ENCODE results near the gene PPFIBP2.

PPFIBP2 gene

GRCh38 chr11:7640816-7641215, 127.0 kb downstream of the PPFIBP2 start:
- peaks cover 36% of the 10 kb centered on the region for H3K36me3 ChIP-seq (ENCODE audit: control insufficient read depth, insufficient read depth, low read length, severe bottlenecking)
- H3K27me3 ChIP-seq (replicated peaks; ENCODE audit: control insufficient read depth, insufficient read depth, low read length), result no peaks in the 10 kb centered on the region
- H3K9me3 ChIP-seq (ENCODE audit: control insufficient read depth, low read length), result no peaks in the 10 kb centered on the region

GRCh38 chr11:7642747-7643146, 128.9 kb downstream of the PPFIBP2 start:
- H3K4me3 ChIP-seq (ENCODE audit: low read length), result no peak overlapping the region
- H3K27me3 ChIP-seq (replicated peaks; ENCODE audit: control insufficient read depth, insufficient read depth, low read length), result no peaks in the 10 kb centered on the region
- H3K4me1 ChIP-seq (ENCODE audit: control insufficient read depth, insufficient read depth, low read length), result peaks cover 19% of the 10 kb centered on the region
- H3K9me3 ChIP-seq (ENCODE audit: control insufficient read depth, low read length), result no peaks in the 10 kb centered on the region
- no peak for DNase-seq (ENCODE audit: low read depth)
- peaks cover 29% of the 10 kb centered on the region for H3K36me3 ChIP-seq (ENCODE audit: control insufficient read depth, insufficient read depth, low read length, severe bottlenecking)
- H3K9ac ChIP-seq (ENCODE audit: low read length), result no peak overlapping the region

More at GRCh38 chr11:7640816-7641215, 127.0 kb downstream of the PPFIBP2 start:
- H3K4me1 ChIP-seq (ENCODE audit: control insufficient read depth, insufficient read depth, low read length), result peaks cover 25% of the 10 kb centered on the region
- H3K9ac ChIP-seq (ENCODE audit: low read length), result no peak overlapping the region
- H3K4me3 ChIP-seq (ENCODE audit: low read length), result no peak overlapping the region
- no peak for DNase-seq (ENCODE audit: low read depth)

GRCh38 chr11:7643314-7643713, 129.5 kb downstream of the PPFIBP2 start:
- DNase-seq (ENCODE audit: low read depth), result no peak
- Histone ChIP-seq H3K4me1 (ENCODE audit: control insufficient read depth, insufficient read depth, low read length) (peaks cover 14% of the 10 kb centered on the region), H3K36me3 (ENCODE audit: control insufficient read depth, insufficient read depth, low read length, severe bottlenecking) (peaks cover 30% of the 10 kb centered on the region), H3K9me3 (ENCODE audit: control insufficient read depth, low read length) (no peaks in the 10 kb centered on the region), H3K9ac (ENCODE audit: low read length) (no peak overlapping the region), H3K4me3 (ENCODE audit: low read length) (no peak overlapping the region), H3K27me3 (replicated peaks; ENCODE audit: control insufficient read depth, insufficient read depth, low read length) (no peaks in the 10 kb centered on the region)

DNA sequence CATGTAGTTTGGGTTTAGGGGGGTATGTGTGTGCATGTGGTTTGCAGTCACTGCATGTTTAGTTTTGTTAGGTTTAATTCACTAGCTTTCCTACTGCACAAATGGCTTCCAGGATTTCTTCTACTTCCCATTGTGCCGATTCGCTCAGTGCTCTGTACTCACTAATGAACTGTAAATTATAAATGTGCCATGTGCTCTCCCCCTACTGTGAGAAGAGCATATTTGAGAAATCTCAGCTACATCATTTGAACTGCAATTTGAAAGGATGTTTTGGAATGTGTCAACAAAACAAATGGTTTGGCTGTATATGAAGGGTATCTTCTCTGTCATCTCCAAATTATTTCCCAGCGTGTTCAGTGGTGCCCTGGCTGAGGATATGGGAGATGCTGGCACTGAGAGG, 131.4 kb downstream of the PPFIBP2 start:
- H3K4me1 ChIP-seq (ENCODE audit: control insufficient read depth, insufficient read depth, low read length), result no peaks in the 10 kb centered on the region
- peaks cover 49% of the 10 kb centered on the region for H3K36me3 ChIP-seq (ENCODE audit: control insufficient read depth, insufficient read depth, low read length, severe bottlenecking)
- H3K27me3 ChIP-seq (replicated peaks; ENCODE audit: control insufficient read depth, insufficient read depth, low read length), result no peaks in the 10 kb centered on the region
- H3K9ac ChIP-seq (ENCODE audit: low read length), result no peak overlapping the region
- no peaks in the 10 kb centered on the region for H3K9me3 ChIP-seq (ENCODE audit: control insufficient read depth, low read length)
- DNase-seq (ENCODE audit: low read depth), result no peak
- H3K4me3 ChIP-seq (ENCODE audit: low read length), result no peak overlapping the region

DNA sequence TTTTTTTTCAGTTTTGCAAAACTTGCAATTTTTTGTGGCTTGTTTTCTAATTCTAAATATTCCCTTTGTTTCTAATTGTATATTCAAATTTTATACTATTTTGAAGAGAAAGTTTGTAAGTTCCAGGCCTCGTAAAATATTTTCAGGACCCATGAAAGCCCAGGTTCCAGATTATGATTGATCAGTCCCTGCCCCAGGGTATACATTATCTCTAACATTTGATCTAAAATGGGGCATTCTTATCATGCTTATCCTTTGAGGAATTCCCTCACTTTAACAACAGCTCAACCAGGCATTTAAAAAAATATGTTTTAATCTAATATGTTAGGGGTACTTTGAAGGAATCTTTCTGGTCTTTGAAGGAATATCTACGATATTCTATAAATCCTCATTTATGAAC, 133.1 kb downstream of the PPFIBP2 start:
- Histone ChIP-seq H3K9me3 (ENCODE audit: control insufficient read depth, low read length) (no peaks in the 10 kb centered on the region), H3K4me3 (ENCODE audit: low read length) (no peak overlapping the region), H3K4me1 (ENCODE audit: control insufficient read depth, insufficient read depth, low read length) (no peaks in the 10 kb centered on the region), H3K9ac (ENCODE audit: low read length) (no peak overlapping the region), H3K36me3 (ENCODE audit: control insufficient read depth, insufficient read depth, low read length, severe bottlenecking) (peaks cover 49% of the 10 kb centered on the region), H3K27me3 (replicated peaks; ENCODE audit: control insufficient read depth, insufficient read depth, low read length) (no peaks in the 10 kb centered on the region)
- DNase-seq (ENCODE audit: low read depth), result no peak

DNA sequence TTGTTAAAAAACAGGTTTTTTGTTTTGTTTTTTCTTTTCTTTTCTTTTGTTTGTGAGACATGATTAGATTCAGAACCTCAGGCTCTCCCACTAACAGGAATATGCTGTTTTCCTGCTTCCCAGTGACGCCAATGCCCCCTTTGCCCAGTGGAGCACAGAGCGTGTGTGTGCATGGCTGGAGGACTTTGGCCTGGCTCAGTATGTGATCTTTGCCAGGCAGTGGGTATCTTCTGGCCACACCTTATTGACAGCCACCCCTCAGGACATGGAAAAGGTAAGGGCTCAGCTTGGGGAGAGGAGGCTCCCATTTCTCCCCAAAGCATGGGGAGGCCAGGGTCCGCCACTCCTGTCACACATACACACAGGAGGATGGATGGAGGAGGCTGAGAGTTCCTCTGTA, 134.5 kb downstream of the PPFIBP2 start:
- no peak overlapping the region for H3K9ac ChIP-seq (ENCODE audit: low read length)

GRCh38 chr11:7651140-7651551, 137.3 kb downstream of the PPFIBP2 start:
- Histone ChIP-seq H3K36me3 (ENCODE audit: control insufficient read depth, insufficient read depth, low read length, severe bottlenecking) (peaks cover 69% of the 10 kb centered on the region), H3K4me3 (ENCODE audit: low read length) (no peak overlapping the region), H3K9ac (ENCODE audit: low read length) (no peak overlapping the region), H3K4me1 (ENCODE audit: control insufficient read depth, insufficient read depth, low read length) (no peaks in the 10 kb centered on the region), H3K27me3 (replicated peaks; ENCODE audit: control insufficient read depth, insufficient read depth, low read length) (no peaks in the 10 kb centered on the region), H3K9me3 (ENCODE audit: control insufficient read depth, low read length) (no peaks in the 10 kb centered on the region)
- no peak for DNase-seq (ENCODE audit: low read depth)

More for the DNA sequence above, 134.5 kb downstream of the PPFIBP2 start:
- no peak for DNase-seq (ENCODE audit: low read depth)
- no peaks in the 10 kb centered on the region for H3K27me3 ChIP-seq (replicated peaks; ENCODE audit: control insufficient read depth, insufficient read depth, low read length)
- no peaks in the 10 kb centered on the region for H3K9me3 ChIP-seq (ENCODE audit: control insufficient read depth, low read length)
- no peaks in the 10 kb centered on the region for H3K4me1 ChIP-seq (ENCODE audit: control insufficient read depth, insufficient read depth, low read length)
- H3K36me3 ChIP-seq (ENCODE audit: control insufficient read depth, insufficient read depth, low read length, severe bottlenecking), result peaks cover 49% of the 10 kb centered on the region
- H3K4me3 ChIP-seq (ENCODE audit: low read length), result no peak overlapping the region

DNA sequence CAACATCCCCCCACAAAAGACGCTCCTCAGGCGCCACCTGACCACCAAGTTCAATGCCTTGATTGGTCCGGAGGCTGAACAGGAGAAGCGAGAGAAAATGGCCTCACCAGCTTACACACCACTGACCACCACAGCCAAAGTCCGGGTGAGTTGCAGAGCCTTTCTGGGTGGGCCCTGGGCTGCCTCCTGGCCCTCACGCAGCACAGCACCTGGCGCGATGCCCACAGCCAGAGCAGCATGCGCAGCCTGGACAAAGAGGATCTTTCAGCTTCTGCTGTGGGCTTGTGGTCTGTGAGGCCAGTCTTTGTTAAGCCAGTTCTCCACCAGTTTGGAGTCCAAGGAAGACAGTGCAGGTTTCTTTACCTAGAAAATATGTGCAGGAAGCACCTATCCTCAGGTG, 137.9 kb downstream of the PPFIBP2 start:
- Histone ChIP-seq H3K36me3 (ENCODE audit: control insufficient read depth, insufficient read depth, low read length, severe bottlenecking) (peaks cover 69% of the 10 kb centered on the region), H3K9me3 (ENCODE audit: control insufficient read depth, low read length) (no peaks in the 10 kb centered on the region), H3K27me3 (replicated peaks; ENCODE audit: control insufficient read depth, insufficient read depth, low read length) (no peaks in the 10 kb centered on the region), H3K4me3 (ENCODE audit: low read length) (no peak overlapping the region), H3K4me1 (ENCODE audit: control insufficient read depth, insufficient read depth, low read length) (no peaks in the 10 kb centered on the region), H3K9ac (ENCODE audit: low read length) (no peak overlapping the region)
- DNase-seq (ENCODE audit: low read depth), result no peak

DNA sequence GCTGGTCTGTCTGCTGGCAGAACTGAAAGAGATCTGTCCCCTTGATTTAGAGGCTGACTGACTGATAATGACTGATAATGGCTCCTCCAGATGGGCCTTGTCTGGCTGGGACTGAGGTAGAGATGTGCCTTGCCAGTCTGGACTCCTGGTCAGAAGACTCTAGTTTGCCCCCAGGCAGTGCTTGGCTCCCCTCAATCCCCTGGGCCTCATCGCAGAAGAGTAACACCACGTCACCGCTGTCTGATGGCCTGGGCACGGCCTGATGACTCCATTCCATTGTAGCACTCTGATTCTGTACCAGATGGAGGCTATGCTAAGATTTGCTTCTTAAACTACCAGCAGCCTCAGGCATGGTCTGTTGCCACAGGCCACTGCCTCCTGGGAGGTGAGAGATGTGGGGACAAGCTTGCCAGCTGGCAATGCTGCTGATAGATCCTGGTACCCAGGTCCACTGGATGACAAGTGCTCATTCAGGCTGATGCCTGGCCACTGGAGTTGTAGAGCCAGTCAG, 140.5 kb downstream of the PPFIBP2 start:
- Histone ChIP-seq H3K9me3 (ENCODE audit: control insufficient read depth, low read length) (no peaks in the 10 kb centered on the region), H3K27me3 (replicated peaks; ENCODE audit: control insufficient read depth, insufficient read depth, low read length) (no peaks in the 10 kb centered on the region), H3K4me1 (ENCODE audit: control insufficient read depth, insufficient read depth, low read length) (no peaks in the 10 kb centered on the region), H3K4me3 (ENCODE audit: low read length) (no peak overlapping the region), H3K9ac (ENCODE audit: low read length) (no peak overlapping the region), H3K36me3 (ENCODE audit: control insufficient read depth, insufficient read depth, low read length, severe bottlenecking) (peaks cover 59% of the 10 kb centered on the region)
- DNase-seq (ENCODE audit: low read depth), result no peak

DNA sequence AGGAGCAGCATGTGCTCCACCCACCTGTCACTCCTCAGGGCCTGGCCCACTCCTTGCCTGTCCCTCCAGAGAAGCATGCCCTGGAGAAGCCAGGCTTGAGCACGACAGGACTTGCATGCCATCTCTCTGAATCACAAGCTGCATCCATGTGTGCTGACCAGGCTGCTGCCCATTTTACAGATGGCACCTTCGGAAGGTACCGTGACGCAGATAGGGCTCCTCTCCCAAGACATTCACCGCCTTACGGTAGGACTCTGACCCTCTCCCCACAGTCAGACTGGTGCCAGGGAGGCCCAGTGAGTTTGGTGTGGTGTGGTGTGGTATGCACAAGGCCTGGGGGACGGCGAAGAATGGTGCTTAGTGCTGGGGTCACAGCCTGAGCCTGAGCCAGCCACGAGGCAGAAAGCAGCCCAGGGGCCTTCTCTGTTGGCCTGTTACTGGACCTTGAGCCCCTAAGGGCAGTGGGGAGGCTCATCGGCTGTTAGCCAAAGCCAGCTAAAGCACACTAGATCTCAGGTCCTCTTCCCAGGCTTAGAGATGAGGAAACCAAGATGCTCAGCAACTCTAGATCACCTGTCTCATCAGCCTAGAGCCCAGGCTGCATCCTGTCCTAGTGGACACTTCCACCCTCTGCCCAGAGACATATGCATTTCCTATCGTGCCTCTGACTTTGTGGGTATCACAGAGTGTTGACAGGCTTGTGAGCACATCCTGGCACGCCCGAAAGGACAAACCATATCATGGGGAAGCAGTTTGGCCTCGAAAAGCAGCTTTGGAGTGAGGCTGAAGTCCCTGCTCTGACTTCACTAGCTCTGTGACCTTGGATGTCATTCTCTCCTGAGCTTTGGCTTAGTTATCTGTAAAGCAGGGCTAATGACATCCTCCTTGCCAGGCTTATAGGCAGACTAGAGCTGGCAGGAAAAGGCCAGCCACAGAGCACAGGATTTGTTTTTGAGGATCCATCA, 141.7 kb downstream of the PPFIBP2 start:
- H3K4me3 ChIP-seq (ENCODE audit: low read length), result no peak overlapping the region
- no peak for DNase-seq (ENCODE audit: low read depth)
- peaks cover 46% of the 10 kb centered on the region for H3K36me3 ChIP-seq (ENCODE audit: control insufficient read depth, insufficient read depth, low read length, severe bottlenecking)
- no peaks in the 10 kb centered on the region for H3K4me1 ChIP-seq (ENCODE audit: control insufficient read depth, insufficient read depth, low read length)
- H3K9me3 ChIP-seq (ENCODE audit: control insufficient read depth, low read length), result no peaks in the 10 kb centered on the region
- no peak overlapping the region for H3K9ac ChIP-seq (ENCODE audit: low read length)
- H3K27me3 ChIP-seq (replicated peaks; ENCODE audit: control insufficient read depth, insufficient read depth, low read length), result no peaks in the 10 kb centered on the region

GRCh38 chr11:7656704-7657103, 142.9 kb downstream of the PPFIBP2 start:
- H3K4me1 ChIP-seq (ENCODE audit: control insufficient read depth, insufficient read depth, low read length), result no peaks in the 10 kb centered on the region
- peaks cover 34% of the 10 kb centered on the region for H3K36me3 ChIP-seq (ENCODE audit: control insufficient read depth, insufficient read depth, low read length, severe bottlenecking)
- H3K9ac ChIP-seq (ENCODE audit: low read length), result no peak overlapping the region
- H3K4me3 ChIP-seq (ENCODE audit: low read length), result no peak overlapping the region
- H3K27me3 ChIP-seq (replicated peaks; ENCODE audit: control insufficient read depth, insufficient read depth, low read length), result no peaks in the 10 kb centered on the region
- H3K9me3 ChIP-seq (ENCODE audit: control insufficient read depth, low read length), result no peaks in the 10 kb centered on the region
- no peak for DNase-seq (ENCODE audit: low read depth)

All from adipocyte (in vitro differentiated cells).